ENCODE data around the gene EXOC4.

Gene EXOC4

DNA sequence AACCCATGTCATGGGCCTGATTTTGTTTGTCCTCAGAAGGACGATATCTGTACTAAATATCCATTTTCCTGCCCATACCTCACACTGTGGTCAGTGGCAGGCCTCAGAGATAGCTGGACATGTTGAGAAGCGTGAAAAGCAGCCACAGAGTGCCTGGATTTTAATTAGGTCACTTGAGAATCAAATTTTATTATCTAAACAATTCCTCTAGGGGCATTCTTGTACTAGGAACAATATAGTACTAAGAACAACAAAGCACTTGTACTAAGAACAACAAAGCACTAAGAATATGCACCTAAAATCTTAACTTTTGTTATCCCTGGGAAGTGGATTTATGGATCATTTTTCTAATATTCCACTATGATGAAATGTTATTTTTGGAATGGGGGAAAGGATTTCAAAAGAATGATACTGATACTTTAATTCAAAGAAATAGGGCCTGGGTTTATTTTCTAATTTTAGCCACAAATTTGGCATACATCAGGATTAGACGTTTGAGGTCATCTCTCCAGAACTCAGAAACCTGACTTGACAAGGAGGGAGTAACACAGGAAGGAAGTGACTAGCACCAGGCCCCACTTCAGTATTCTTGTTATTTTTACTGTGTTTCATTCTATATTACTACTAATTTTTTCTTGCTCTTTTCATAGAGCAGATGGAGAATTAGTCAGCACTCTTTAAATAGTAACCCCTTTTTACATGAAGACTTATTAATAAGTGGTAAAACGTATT is 112.2 kb downstream of the EXOC4 start:
- no peak for DNase-seq (ENCODE audit: low read depth)

DNA sequence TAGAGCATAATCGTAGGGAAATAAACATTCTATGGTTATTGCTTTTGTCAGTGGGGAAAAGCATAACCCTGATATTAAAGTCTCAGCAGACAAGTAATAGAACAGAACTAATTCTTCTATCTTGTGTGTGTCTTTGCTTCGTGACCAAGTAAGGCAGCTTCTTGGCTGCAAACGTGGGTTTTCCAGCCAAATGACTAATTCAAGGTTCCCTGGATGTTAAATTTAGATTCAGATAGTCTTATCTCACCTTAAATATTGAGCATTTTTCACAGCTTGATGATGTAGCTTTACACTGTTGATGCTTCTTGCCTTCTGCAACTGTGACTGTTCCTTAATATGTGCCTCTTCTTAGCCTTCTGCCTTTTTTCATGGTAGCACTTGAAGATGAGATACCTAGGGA is 113.0 kb downstream of the EXOC4 start:
- DNase-seq (ENCODE audit: low read depth) = no peak

DNA sequence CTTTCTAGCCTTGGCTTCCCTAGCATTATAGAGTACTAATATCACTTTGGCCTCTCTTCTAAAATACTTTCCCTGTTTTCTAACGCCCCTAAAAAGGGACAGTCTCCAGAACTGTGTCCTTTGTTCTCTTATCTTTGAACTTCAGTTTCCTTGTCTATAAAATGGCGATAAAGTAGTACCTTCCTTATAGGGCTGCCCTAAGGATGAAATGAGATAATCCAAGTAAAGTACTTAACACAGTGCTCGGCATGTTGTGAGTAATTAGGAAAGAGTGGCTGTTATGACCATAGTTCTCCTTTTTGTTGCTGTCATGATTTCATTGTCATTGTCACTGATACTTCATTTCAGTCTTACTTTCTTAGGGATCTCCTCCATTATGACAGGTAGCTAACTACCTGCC is 114.7 kb downstream of the EXOC4 start:
- DNase-seq (ENCODE audit: low read depth) = no peak

DNA sequence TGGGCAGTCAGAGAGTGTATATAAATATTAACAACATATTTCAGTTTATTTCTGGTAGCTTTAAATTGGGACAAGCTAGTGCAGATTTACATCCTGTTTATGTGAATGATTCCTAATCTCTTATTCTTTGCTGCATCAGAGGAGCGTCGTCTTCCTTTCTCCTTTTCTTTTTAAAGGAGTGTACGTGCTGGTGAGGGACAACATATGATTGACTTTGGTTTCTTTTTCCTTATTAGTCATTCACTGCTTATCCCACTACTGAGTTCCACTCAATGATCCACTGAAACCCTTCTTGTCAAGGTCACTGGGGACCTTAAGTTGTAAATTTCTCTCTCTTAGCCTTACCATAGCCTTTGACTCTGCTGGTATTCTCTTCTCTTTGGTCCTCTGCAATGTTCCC is 116.3 kb downstream of the EXOC4 start:
- no peak for DNase-seq (ENCODE audit: low read depth)

DNA sequence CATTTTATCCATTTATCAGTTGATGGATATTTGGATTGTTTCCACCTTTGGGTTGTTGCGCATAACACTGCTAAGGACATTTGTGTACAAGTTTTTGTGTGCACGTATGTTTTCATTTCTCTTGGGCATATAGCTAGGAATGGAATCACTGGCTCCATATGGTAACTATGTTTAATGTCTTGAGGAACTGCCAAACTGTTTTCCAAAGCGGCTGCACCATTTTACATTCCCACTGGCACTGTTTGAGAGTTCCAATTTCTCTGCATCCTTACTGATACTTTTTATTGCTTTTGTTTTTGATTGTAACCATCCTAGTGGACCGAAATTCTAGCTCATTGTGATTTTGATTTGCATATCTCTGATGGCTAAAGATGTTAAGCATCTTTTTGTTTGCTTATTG is 118.7 kb downstream of the EXOC4 start:
- no peak for DNase-seq (ENCODE audit: low read depth)

DNA sequence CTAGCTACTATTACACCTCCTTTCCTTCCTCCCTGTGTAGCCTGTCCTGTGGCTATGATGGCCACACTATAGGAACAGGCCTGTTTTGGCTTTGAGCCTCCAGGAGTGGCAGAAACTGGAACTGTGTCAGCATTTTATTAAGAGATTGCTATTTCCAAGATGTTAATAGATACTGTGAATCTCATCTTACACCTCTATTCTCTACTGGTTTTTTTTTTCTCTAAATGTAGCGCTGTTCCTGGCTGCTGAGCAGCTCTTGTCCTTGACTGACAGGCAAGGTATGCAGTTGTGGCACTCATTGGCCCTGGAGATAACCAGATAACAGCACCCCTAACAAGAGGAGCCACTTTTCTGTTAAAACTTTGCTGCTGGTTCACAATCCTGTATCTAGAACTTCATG is 119.5 kb downstream of the EXOC4 start:
- no peak for DNase-seq (ENCODE audit: low read depth)

DNA sequence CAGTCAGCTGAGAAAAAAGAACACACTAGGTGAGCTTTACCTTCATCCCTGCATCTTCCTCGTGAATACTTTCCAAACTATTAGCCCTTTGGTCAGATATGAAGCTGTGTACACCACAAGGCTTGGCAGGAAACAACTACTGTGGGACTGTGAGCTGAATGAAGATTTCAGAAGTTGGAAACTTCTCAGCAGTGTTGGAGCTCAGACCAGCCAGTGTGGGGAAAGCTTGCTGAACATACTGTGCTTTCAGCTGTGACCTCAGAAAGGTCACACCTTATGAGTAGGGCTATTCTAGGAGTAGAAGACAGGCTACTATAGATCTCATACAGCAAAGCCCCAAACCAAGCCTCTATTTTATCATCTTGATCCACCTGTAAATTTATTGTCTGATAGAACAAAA is 123.6 kb downstream of the EXOC4 start:
- DNase-seq (ENCODE audit: low read depth) = no peak

DNA sequence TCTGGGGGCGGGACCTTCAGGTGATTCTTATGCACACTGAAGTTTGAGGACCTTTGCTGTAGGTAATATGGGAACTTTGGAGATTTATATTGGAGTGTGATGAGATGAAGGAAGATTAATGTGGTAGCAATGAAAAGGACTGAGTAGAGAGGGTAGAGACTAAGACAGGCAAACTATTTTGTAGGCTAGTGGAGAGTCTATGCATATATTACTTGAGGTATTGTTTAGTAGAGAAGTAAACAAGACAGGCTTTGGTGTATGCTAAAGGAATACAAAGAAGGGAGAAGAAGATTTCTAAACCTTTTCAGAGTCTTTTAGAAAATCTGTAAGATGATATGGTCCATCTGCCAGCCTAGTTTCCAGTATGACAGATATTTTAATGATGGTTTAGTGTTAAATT is 129.1 kb downstream of the EXOC4 start:
- DNase-seq (ENCODE audit: low read depth) = no peak

DNA sequence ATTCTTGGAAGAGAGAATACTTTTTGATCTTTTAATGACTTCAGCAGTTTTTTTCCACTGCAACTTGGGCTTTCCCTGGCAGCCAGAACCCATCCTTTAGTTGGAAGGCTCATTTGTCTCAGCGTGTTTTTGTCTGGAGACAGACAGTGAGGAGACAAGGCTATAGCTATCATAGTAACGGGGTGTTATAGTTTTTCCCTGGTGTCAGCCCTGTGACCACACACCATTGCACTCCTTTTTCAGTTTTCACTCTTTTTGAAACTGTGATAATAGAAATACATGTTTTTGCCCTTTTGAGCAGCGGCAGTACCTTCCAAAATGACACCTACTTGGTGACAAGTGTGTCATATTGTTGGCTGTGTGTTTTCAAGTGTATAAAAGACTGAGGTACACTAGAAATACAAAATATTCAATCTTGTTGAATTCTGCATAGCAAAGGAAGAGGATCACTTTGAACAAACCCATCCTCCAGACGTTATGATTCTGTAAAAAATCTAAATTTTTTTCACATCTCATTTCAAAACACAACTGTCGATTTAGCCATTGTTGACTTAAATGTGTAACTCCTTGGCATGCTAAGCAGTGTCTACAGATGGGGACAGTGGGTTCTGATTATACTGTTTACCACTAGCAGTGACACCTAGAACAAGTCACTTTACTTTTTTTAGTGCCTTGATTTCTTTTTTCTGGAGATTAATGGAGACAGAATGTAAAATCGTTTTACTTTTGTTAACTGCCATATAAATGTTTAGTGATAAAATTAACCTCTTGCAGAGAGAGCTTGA is 130.1 kb downstream of the EXOC4 start:
- DNase-seq (ENCODE audit: low read depth) = no peak

DNA sequence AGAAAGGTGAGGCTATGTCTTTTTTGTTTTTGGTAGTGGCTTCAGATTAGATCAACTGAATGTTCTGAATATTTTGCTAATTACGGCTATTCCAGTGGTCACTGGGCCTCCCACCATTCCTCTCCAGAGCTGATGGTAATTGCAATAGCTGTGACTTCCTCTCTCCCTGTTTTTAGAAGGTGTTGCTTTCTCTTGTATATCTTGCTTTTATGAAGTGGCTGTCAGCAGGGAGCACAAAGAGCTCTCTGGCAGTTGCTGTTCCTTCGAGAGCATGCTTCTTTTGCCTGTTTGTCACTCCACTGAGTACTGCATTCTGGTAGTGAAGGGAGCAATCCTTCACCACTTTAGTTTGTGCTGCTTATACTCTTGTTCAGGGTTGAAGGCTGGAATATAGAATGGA is 133.3 kb downstream of the EXOC4 start:
- no peak for DNase-seq (ENCODE audit: low read depth)

DNA sequence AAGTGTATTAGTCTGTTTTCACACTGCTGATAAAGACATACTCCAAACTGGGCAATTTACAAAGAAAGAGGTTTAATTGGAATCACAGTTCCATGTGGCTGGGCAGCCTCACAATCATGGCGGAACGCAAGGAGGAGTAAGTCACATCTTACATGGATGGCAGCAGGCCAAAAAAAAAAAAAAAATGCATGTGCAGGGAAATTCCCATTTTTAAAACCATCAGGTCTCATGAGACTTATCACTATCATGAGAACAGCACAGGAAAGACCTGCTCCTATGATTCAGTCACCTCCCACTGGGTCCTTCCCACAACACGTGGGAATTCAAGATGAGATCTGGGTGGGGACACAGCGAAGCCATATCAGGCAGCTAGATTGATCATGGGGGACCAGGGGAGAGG is 136.8 kb downstream of the EXOC4 start:
- DNase-seq (ENCODE audit: low read depth) = no peak

DNA sequence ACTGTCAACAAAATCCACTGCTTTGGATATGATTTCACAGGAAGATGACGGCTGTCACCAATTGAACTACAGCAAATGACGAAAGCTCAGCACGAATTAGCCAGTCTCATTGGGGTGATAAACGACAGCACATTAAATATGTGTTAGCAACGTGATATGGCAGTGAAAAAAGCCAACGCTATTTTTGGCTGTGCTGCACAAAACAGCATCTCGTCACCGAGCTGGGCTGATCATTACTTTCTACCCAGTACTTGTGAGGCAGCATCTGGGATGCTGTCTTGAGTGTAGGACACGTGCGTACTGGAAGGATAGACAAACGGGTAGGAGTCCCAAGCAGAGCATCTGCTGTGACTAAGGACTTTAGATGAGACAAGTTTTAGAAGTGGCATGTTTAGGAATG is 138.3 kb downstream of the EXOC4 start:
- DNase-seq (ENCODE audit: low read depth) = no peak

DNA sequence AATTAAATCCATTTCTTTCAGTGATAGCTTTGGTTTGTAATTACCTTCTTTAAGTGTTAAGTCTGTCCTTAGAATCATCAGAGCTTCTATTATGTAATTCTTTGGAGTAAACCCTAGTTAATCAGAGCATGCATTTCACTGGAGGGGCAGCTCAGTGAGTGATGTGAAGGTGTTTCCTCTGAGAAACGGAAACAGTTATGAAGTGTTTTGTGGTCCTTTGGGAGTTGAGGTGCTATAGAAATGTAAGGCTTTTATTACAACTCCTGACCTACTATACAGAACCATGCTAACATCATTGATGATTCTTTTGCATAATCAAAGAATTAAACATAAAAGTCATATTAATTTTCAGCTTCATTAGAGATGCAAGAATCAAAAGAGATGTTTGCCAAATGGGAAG is 141.5 kb downstream of the EXOC4 start:
- DNase-seq (ENCODE audit: low read depth) = no peak

DNA sequence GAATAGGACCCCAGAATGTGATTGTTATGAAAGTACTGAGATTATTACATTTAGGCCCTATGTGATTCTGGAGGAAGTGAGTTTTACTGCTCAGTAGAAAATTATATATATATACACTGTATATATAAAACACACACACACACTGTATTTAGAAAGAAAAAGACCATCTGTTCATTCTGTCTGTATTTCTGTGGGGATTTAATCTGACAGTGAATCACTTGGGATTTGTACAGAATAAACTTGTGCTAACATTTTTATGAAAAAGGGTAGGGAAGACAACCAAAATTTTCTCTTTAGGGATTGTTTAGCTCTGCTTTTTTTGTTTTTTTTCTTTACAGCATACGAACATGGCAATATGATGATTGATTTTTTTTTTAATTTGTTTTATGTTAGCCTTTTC is 142.7 kb downstream of the EXOC4 start:
- DNase-seq (ENCODE audit: low read depth) = no peak

DNA sequence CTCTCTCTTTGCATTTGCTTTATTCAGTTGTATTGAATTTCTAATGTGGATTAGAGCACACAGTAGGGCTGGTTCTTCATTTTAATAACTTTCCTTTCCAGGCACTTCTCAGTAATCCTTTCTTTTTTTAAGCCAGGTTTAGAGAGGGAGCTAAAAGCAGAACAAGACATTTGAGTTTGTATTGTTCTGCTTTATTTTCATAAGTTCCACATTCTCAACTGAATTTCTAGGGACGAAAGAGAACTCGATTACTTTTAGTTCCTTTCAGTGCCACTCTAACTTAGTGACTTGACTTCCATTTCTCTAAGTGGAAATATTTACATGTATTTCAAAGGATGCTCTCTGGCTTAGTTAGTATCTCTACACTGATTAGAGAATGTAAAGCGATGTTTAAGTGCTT is 145.6 kb downstream of the EXOC4 start:
- DNase-seq (ENCODE audit: low read depth) = no peak

DNA sequence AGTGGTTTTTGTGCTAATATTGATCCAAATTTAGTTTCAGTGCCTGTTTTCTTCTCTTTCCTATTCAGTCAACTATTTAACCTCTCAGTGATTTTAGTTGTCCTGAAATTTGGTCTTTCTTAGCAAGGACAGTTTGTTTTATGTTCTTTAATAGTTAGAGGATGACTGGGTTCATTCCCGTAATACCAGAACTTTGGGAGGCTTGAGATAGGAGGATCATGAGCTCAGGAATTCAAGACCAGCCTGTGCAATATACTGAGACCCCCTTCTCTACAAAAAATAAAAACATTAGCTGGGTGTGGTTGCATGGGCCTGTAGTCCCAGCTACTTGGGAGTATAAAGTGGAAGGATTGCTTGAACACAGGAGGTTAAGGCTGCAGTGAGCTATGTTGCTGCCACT is 148.3 kb downstream of the EXOC4 start:
- DNase-seq (ENCODE audit: low read depth) = no peak

DNA sequence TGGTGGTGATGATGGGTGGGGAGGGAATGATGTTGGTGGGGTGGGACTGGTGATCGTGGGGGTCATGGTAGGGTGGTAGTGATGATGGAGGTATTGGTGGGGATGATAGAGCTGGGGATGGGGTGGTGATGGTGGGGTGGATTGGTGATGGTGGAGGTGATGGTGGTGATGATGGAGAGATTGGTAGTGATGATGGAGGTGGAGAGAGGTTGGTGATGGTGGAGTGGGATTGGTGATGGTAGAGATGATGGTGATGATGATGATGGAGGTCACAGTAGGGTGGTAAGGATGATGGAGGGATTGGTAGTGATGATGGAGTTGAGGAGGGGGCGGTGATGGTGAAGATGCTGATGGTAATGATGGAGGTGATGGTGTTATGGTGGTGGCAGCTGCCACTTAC is 155.3 kb downstream of the EXOC4 start:
- DNase-seq (ENCODE audit: low read depth) = no peak

DNA sequence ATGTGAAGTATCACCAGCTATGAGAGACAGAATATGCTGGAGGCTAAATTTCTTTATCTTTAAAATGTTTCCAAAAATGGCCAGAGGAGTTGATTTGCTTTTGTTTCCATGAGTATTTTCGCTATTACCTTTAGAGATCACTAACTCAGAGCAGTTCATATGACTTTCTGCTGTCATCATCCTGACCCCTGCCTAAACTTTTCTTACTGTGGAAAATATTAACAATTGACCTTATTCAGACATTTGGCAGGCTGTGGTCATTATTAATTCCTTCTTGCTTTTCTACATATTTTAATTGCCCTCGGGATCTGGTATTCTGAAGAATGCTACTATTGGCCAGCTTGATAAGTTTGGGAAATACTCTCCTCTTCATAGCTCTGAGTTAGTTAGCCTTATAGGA is 156.5 kb downstream of the EXOC4 start:
- no peak for DNase-seq (ENCODE audit: low read depth)

DNA sequence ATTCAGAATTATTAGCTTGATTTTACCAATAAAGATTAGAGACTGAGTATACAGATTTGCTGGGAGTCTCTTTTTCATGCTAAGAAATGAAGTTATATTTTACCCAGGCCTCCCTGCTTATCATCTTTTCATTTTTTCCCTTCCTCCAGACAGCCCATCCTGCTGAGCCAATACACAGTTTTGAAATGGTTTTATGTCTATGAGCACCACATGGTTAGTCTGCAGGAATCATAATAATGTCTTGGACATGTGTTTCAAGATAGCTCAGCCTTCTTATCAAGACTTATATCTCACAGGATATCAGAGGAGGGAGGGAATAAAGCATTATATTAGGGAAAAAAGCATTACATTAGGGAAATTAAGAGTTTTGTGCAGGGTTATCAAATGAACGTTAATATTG is 157.1 kb downstream of the EXOC4 start:
- no peak for DNase-seq (ENCODE audit: low read depth)

DNA sequence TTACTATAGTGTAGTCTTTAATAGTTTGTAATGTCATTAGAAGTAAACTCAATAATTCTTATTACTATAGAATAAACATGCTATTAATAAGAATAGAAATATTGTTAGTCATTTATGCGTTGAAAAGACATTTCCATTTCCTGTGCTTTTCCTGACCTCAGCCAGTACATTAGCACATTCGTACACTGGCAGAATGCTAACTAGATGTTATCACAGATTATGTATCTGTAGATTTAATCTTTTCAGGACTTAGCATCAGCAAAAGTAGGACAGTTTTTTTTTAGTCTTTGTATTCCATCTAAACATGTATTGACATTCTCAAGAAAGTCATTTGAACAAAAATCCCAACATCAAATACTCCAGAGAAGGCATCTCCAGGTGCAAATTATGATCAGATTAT is 158.5 kb downstream of the EXOC4 start:
- DNase-seq (ENCODE audit: low read depth) = no peak

DNA sequence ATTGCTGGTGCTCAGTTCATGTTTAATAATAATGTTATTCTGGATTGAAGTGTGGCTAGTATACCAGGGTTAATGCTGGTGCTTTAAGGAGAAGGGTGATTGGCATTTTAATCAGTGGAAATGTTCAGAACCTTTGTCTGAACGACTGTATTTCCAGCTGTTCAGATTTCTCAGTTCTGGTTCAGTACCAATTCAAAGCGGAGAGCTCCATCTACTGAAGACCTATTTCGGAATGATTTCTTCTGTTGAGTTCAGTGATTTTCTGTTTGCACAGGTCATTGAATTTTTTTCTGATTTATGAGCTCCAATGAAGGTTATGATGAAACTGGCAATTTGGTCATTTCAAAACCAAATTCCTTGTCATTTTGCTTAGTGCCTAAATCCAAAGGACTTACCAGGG is 160.1 kb downstream of the EXOC4 start:
- DNase-seq (ENCODE audit: low read depth) = no peak

DNA sequence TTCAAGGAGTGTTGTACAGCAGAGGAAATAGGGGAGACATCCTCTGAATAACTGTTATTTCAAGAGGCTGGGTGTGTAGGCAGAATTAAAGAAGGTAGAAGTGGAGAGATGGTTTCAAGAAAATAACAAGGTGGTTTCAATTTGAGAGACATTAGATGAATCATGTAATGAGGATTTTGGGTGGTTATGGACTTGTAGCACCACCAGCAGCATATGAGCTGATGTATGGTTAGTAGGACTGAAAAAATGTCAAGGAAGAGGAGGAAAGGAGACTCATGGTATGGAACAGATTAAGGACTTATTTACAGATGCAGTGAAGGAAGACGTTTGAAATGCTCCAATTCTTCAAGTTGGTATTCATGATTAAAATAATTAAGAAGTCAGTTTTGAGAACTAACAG is 166.2 kb downstream of the EXOC4 start:
- DNase-seq (ENCODE audit: low read depth) = no peak

DNA sequence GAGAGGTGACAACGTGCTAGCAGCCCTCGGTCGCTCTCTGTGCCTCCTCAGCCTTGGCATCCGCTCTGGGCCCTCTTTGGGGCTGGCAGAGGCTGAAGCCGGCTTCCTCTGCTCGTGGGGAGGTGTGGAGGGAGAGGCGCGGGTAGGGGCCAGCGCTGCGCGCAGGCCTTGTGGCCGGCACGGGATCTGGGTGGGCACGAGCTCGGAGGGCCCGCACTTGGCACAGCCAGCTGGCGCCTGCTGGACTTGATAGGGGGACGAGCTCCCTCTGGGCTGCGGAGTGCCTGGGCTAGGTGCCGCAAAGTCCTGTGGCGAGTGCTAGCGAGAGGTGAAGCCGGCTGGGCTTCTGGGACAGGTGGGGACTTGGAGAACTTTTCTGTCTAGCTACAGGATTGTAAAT is 170.7 kb downstream of the EXOC4 start:
- DNase-seq (ENCODE audit: low read depth) = no peak

DNA sequence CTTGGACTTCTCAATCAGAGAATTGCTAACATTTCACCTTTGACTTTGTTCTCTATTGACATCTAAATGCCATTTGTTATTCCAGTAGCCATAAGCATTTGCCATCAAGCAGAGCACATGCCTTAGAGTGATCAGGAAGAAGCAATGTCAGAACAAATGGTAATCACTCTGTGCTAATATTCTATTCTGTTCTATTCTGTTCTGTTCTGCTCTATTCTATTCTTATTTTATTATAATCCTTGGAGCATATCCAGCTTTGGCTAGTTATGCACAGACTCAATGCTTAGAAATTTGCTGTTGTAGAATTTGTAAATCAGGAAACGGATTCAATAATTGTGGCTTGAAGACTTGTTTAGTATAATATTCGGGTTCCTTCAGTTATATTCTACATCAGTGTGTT is 175.4 kb downstream of the EXOC4 start:
- DNase-seq (ENCODE audit: low read depth) = no peak

All from CMK (cell line).